Endothelial cell of hepatic sinusoid (primary cell): ENCODE measurements around the gene SLC35F6.

ENCODE experiments used
- in situ Hi-C: cut with HindIII; loops from 2 replicates; pipeline ENCODE4 v1.10.0; 2017; ENCODE audit warnings: low sequenced_read_pairs

Gene SLC35F6

GRCh38 chr2:26764078-26764887, at the start of gene SLC35F6:
Gene SLC35F6, plus strand, starts transcription at chr2:26764284. Its CDS starts 66 bp downstream, at chr2:26764350.
- in situ Hi-C loops: no loop called here

GRCh38 chr2:26715528-26716270, 48.4 kb upstream of the SLC35F6 start:
- in situ Hi-C loops: no loop called here

- in situ Hi-C loops: no loop called here
These were observed 47.7 kb upstream of the SLC35F6 start for GRCh38 chr2:26716340-26716739.

- in situ Hi-C loops: no loop called here
These were observed 47.3 kb upstream of the SLC35F6 start for GRCh38 chr2:26716769-26717168.

GRCh38 chr2:26717362-26717761, 46.7 kb upstream of the SLC35F6 start:
- in situ Hi-C loops: no loop called here

GRCh38 chr2:26718949-26719686, 45.0 kb upstream of the SLC35F6 start:
- in situ Hi-C loops: no loop called here

GRCh38 chr2:26720322-26721114, 43.6 kb upstream of the SLC35F6 start:
- in situ Hi-C loops: no loop called here

- in situ Hi-C loops: no loop called here
These were observed 42.7 kb upstream of the SLC35F6 start for GRCh38 chr2:26721115-26722032.

GRCh38 chr2:26722328-26722727, 41.8 kb upstream of the SLC35F6 start:
- in situ Hi-C loops: no loop called here

GRCh38 chr2:26722911-26723310, 41.2 kb upstream of the SLC35F6 start:
- in situ Hi-C loops: no loop called here

- in situ Hi-C loops: no loop called here
These were observed 40.6 kb upstream of the SLC35F6 start for GRCh38 chr2:26723475-26723874.

GRCh38 chr2:26723991-26724750, 39.9 kb upstream of the SLC35F6 start:
- in situ Hi-C loops: no loop called here

GRCh38 chr2:26724784-26725520, 39.1 kb upstream of the SLC35F6 start:
- in situ Hi-C loops: no loop called here

- in situ Hi-C loops: no loop called here
These were observed 38.6 kb upstream of the SLC35F6 start for GRCh38 chr2:26725521-26725820.

- in situ Hi-C loops: no loop called here
These were observed 37.9 kb upstream of the SLC35F6 start for GRCh38 chr2:26726228-26726627.

- in situ Hi-C loops: no loop called here
These were observed 36.2 kb upstream of the SLC35F6 start for GRCh38 chr2:26727641-26728561.

- in situ Hi-C loops: no loop called here
These were observed 34.8 kb upstream of the SLC35F6 start for GRCh38 chr2:26729311-26729710.
